HCT116 (cell line): ENCODE data around the gene GAL3ST2. TPM values are rescaled to one million over a fixed set of nuclear protein-coding genes. Genes with fewer than 3 reads are reported as not detected.

ENCODE experiments used
- ATAC-seq: fragments of 200-7000 bp; cut with Tn5 transposase; 2 replicates; pipeline ENCODE4 v1.9.1; 2020; ENCODE audit warnings: mild to moderate bottlenecking, moderate library complexity
- BruUV-seq: library from RNA; stranded (reverse); fragments of 400-500 nt; replicated peaks from 2 replicates; lab custom pipeline; 2021; lab: Mats Ljungman, UMichigan
- CTCF ChIA-PET: fragments of 300-600 bp; sonication (Branson Sonifier 250); formaldehyde crosslinking; loops from one replicate; lab custom pipeline; 2021; ENCODE audit warnings: antibody characterized with exemption; lab: Charles Lee
- POLR2A ChIA-PET: fragments of 300-600, 350-600 bp; sonication (Branson Sonifier 250); formaldehyde crosslinking; loops from one replicate; lab custom pipeline; 2021; ENCODE audit warnings: antibody characterized with exemption; lab: Charles Lee
- RAD21 ChIA-PET, 2 experiments: fragments of 300-600 bp; sonication (Branson Sonifier 250); formaldehyde crosslinking; loops; one replicate each; lab custom pipeline; 2023; ENCODE audit warnings: low total read pairs in 2 of 2; ENCODE audit not compliant: uncharacterized antibody in 2 of 2, unreplicated experiment in 2 of 2, low non-redundant PET in 1 of 2; lab: Charles Lee
- DNase-seq: peaks from one replicate; pipeline ENCODE4 v3.0.0-alpha.2; 2010; ENCODE audit warnings: low read depth, low spot score
- H2AFZ ChIP-seq: fragments of 200-600 bp; shearing (Covaris generic), sonication (generic); 2 replicates; pipeline ENCODE4 v1.6.1; 2017; ENCODE audit warnings: low read depth, mixed run types, mixed read lengths, antibody characterized with exemption, low read length; ENCODE audit not compliant: poor library complexity, severe bottlenecking
- H3K27ac ChIP-seq: 2 replicates; pipeline ENCODE4 v1.5.1; 2012; ENCODE audit warnings: low read depth, low read length
- H3K27me3 ChIP-seq: fragments of 200-600 bp; sonication (generic); 2 replicates; pipeline ENCODE4 v1.6.1; 2016; ENCODE audit warnings: mixed run types, low read length, mixed read lengths; ENCODE audit not compliant: insufficient read depth
- H3K36me3 ChIP-seq, 2 experiments: fragments of 200-500 bp in 1 of 2; fragments of 200-600 bp in 1 of 2; sonication (Bioruptor generic) in 1 of 2; sonication (generic) in 1 of 2; 2 replicates each; pipeline versions ENCODE4 v1.5.1 to v1.6.1; 2014 to 2016; ENCODE audit warnings: low read length in 2 of 2, inconsistent platforms in 1 of 2, mixed read lengths in 1 of 2, mixed run types in 1 of 2; ENCODE audit not compliant: insufficient read depth in 2 of 2, control insufficient read depth in 1 of 2
- H3K4me1 ChIP-seq, 2 experiments: fragments of 200-600 bp in 1 of 2; sonication (generic) in 1 of 2; 2 replicates each; pipeline versions ENCODE4 v1.5.1 to v1.6.1; 2012 to 2017; ENCODE audit warnings: low read length in 2 of 2, inconsistent platforms in 1 of 2, mild to moderate bottlenecking in 1 of 2, mixed read lengths in 1 of 2, mixed run types in 1 of 2, moderate library complexity in 1 of 2; ENCODE audit not compliant: insufficient read depth in 2 of 2, control insufficient read depth in 1 of 2
- H3K4me2 ChIP-seq: fragments of 200-600 bp; sonication (generic); 2 replicates; pipeline ENCODE4 v1.6.1; 2017; ENCODE audit warnings: mixed run types, low read length, mixed read lengths
- H3K4me3 ChIP-seq, 2 experiments: fragments of 200-600 bp in 1 of 2; sonication (generic) in 1 of 2; replicated peaks in 1 of 2; 2 replicates each; pipeline ENCODE4 v1.5.1; 2011 to 2016; ENCODE audit warnings: low read length in 2 of 2, control low read depth in 1 of 2, low read depth in 1 of 2, mild to moderate bottlenecking in 1 of 2, mixed read lengths in 1 of 2, mixed run types in 1 of 2
- H3K79me2 ChIP-seq: fragments of 200-600 bp; sonication (generic); 2 replicates; pipeline ENCODE4 v1.6.1; 2017; ENCODE audit warnings: mild to moderate bottlenecking, mixed run types, low read length, moderate library complexity, mixed read lengths; ENCODE audit not compliant: insufficient read depth
- H3K9ac ChIP-seq: fragments of 200-600 bp; sonication (generic); 2 replicates; pipeline ENCODE4 v1.6.1; 2016; ENCODE audit warnings: low read length, mixed read lengths
- H3K9me2 ChIP-seq: fragments of 200-600 bp; sonication (generic), shearing (Covaris generic); 2 replicates; pipeline ENCODE4 v1.6.1; 2017; ENCODE audit warnings: mixed run types, mild to moderate bottlenecking, moderate library complexity; ENCODE audit not compliant: insufficient read depth
- H3K9me3 ChIP-seq, 2 experiments: fragments of 200-500 bp in 1 of 2; fragments of 200-600 bp in 1 of 2; sonication (Bioruptor generic) in 1 of 2; sonication (generic) in 1 of 2; 2 replicates each; pipeline ENCODE4 v1.6.1; 2014 to 2017; ENCODE audit warnings: low read length in 2 of 2, mixed read lengths in 2 of 2, inconsistent platforms in 1 of 2, low read depth in 1 of 2, mild to moderate bottlenecking in 1 of 2, mixed run types in 1 of 2, moderate library complexity in 1 of 2; ENCODE audit not compliant: control insufficient read depth in 1 of 2, insufficient read depth in 1 of 2
- H4K20me1 ChIP-seq: fragments of 200-600 bp; sonication (generic), shearing (Covaris generic); 2 replicates; pipeline ENCODE4 v1.6.1; 2017; ENCODE audit warnings: mixed run types, mild to moderate bottlenecking, moderate library complexity; ENCODE audit not compliant: insufficient read depth
- ATF3 ChIP-seq: IDR thresholded peaks from 2 replicates; pipeline ENCODE4 v1.6.1; 2012
- CBX3 ChIP-seq: IDR thresholded peaks from 2 replicates; pipeline ENCODE4 v1.6.1; 2012; ENCODE audit warnings: low read depth
- CEBPB ChIP-seq: IDR thresholded peaks from 2 replicates; pipeline ENCODE4 v1.6.1; 2012; ENCODE audit warnings: low read depth
- CTCF ChIP-seq, 3 experiments: fragments of 200-600 bp in 1 of 3; sonication (generic) in 1 of 3; IDR thresholded peaks in 2 of 3; conservative IDR thresholded peaks in 1 of 3; 2 replicates each; pipeline ENCODE4 v1.5.1; 2012 to 2017; ENCODE audit warnings: low read depth in 2 of 3, low read length in 2 of 3, antibody characterized with exemption in 1 of 3, borderline replicate concordance in 1 of 3, control low read depth in 1 of 3, mild to moderate bottlenecking in 1 of 3, mixed read lengths in 1 of 3, mixed run types in 1 of 3, moderate library complexity in 1 of 3; ENCODE audit not compliant: insufficient read depth in 1 of 3
- ELF1 ChIP-seq: IDR thresholded peaks from 2 replicates; pipeline ENCODE4 v1.6.1; 2012; ENCODE audit warnings: low read depth, borderline replicate concordance
- EZH2 ChIP-seq: fragments of 200-600 bp; sonication (generic); IDR thresholded peaks from 2 replicates; pipeline ENCODE4 v1.6.1; 2017; ENCODE audit warnings: antibody characterized with exemption, mixed run types
- EZH2phosphoT487 ChIP-seq: fragments of 200-600 bp; IDR thresholded peaks from 2 replicates; pipeline ENCODE4 v1.6.1; 2018; ENCODE audit warnings: antibody characterized with exemption, borderline replicate concordance
- FOSL1 ChIP-seq: IDR thresholded peaks from 2 replicates; pipeline ENCODE4 v1.6.1; 2012; ENCODE audit warnings: low read depth
- POLR2A ChIP-seq: IDR thresholded peaks from 2 replicates; pipeline ENCODE4 v1.7.0; 2011; ENCODE audit warnings: borderline replicate concordance; ENCODE audit not compliant: insufficient read depth, insufficient read length; ENCODE audit errors: extremely low read depth
- POLR2AphosphoS5 ChIP-seq: IDR thresholded peaks from 2 replicates; pipeline ENCODE4 v1.6.1; 2011; ENCODE audit warnings: mild to moderate bottlenecking, low read depth, low read length, moderate library complexity
- REST ChIP-seq: IDR thresholded peaks from 2 replicates; pipeline ENCODE4 v1.6.1; 2012; ENCODE audit warnings: low read depth
- SP1 ChIP-seq: IDR thresholded peaks from 2 replicates; pipeline ENCODE4 v1.6.1; 2012; ENCODE audit warnings: low read depth
- SRF ChIP-seq: IDR thresholded peaks from 2 replicates; pipeline ENCODE4 v1.6.1; 2012; ENCODE audit warnings: low read depth
- ZBTB33 ChIP-seq: IDR thresholded peaks from 2 replicates; pipeline ENCODE4 v1.6.1; 2011; ENCODE audit warnings: mild to moderate bottlenecking, low read length, moderate library complexity; ENCODE audit not compliant: insufficient replicate concordance; ENCODE audit errors: extremely low read depth
- intact Hi-C: fragments of 100-400 bp; cut with micrococcal nuclease; formaldehyde crosslinking; loops from 2 replicates; pipeline ENCODE4 v1.10.0; 2022
- total RNA-seq: library from RNA; stranded (reverse); gene quantifications from one replicate; pipeline ENCODE4 v1.2.1, GENCODE V29; 2021; ENCODE audit not compliant: unreplicated experiment

The GAL3ST2 gene
- total RNA-seq, 1 experiment from 2014 or later, result 0.44 TPM

- no peak for TF ChIP-seq ZBTB33
- no peak for TF ChIP-seq POLR2AphosphoS5
- no peak for TF ChIP-seq FOSL1
- no peak for TF ChIP-seq POLR2A
- no peak for TF ChIP-seq EZH2
Measured at GRCh38 chr2:241762321-241762932, 14.2 kb upstream of the GAL3ST2 start (continued).

- H3K27ac ChIP-seq, result no peak overlapping the region
- peaks cover 9 to 15% of the 10 kb centered on the region in 2 experiments; a peak in 3 of 4 replicates for H3K36me3 ChIP-seq
- H3K4me1 ChIP-seq, result no peaks in the 10 kb centered on the region
- no peak overlapping the region for H3K9ac ChIP-seq
- no peak overlapping the region for H2AFZ ChIP-seq
- intact Hi-C loops, result no loop called here
- no peaks in the 10 kb centered on the region for H3K27me3 ChIP-seq
- ChIA-PET RAD21 (no interaction called here), POLR2A (no interaction called here), CTCF (no interaction called here)
- H3K4me2 ChIP-seq, result no peak overlapping the region
- no peak for DNase-seq
- BruUV-seq, result no TSS peak
- H4K20me1 ChIP-seq, result no peaks in the 10 kb centered on the region
- H3K4me3 ChIP-seq, result no peak overlapping the region
- no peak for ATAC-seq
- no peaks in the 10 kb centered on the region for H3K9me2 ChIP-seq
- H3K9me3 ChIP-seq, result no peaks in the 10 kb centered on the region
- H3K79me2 ChIP-seq, result no peaks in the 10 kb centered on the region
- TF ChIP-seq CEBPB (no peak), POLR2A (no peak), SP1 (no peak), ATF3 (no peak), ZBTB33 (no peak), CBX3 (no peak), SRF (no peak), CTCF (IDR thresholded peaks at IDR 0.05 in 2 of 3, conservative IDR thresholded peaks at IDR 0.05 in 1 of 3; ENCODE audit: borderline replicate concordance in 1 of 3, insufficient read depth in 1 of 3, low read depth in 2 of 3, low read length in 2 of 3) (no peak), REST (no peak), EZH2phosphoT487 (no peak), ELF1 (no peak)
Measured at GRCh38 chr2:241762933-241763369, 13.7 kb upstream of the GAL3ST2 start.
